HepG2 (cell line): Measurements from ENCODE around the gene MFAP5.
"Not testable (repeated sequence)": the region's sequence is repeated elsewhere in the genome, so short reads cannot be mapped to it uniquely, and the experiment has no call there.

ENCODE experiments used
- CTCF ChIP-seq: sonication (generic); formaldehyde crosslinking; IDR thresholded peaks from 2 replicates; pipeline ENCODE4 v1.5.0; 2020; ENCODE audit warnings: mild to moderate bottlenecking, missing genetic modification reagents, moderate library complexity
- FOSL1 ChIP-seq: sonication (generic); formaldehyde crosslinking; IDR thresholded peaks from 2 replicates; pipeline ENCODE4 v1.9.0; 2021; ENCODE audit warnings: missing genetic modification reagents, borderline replicate concordance
- JDP2 ChIP-seq: sonication (generic); formaldehyde crosslinking; IDR thresholded peaks from 2 replicates; pipeline ENCODE4 v1.8.1; 2022; ENCODE audit warnings: missing genetic modification reagents, borderline replicate concordance
- KIAA2018 ChIP-seq: sonication (generic); formaldehyde crosslinking; IDR thresholded peaks from 2 replicates; pipeline ENCODE4 v1.5.0; 2020; ENCODE audit warnings: mild to moderate bottlenecking, missing genetic modification reagents, borderline replicate concordance
- REST ChIP-seq, 2 experiments: IDR thresholded peaks; 2 replicates each; pipeline ENCODE4 v1.6.1; 2011 to 2012; ENCODE audit warnings: low read length in 2 of 2, borderline replicate concordance in 1 of 2, low read depth in 1 of 2, mild to moderate bottlenecking in 1 of 2, moderate library complexity in 1 of 2
- SRSF1 ChIP-seq: fragments of 200-400 bp; formaldehyde crosslinking; optimal IDR thresholded peaks from 2 replicates; pipeline ENCODE3; 2017; ENCODE audit warnings: mild to moderate bottlenecking, low read depth, low read length, moderate library complexity
- ZNF652 ChIP-seq: IDR thresholded peaks from 2 replicates; pipeline ENCODE4 v1.6.1; 2016; ENCODE audit warnings: low read depth, borderline replicate concordance

- TF ChIP-seq CTCF (CRISPR knock-in tag); KIAA2018 (CRISPR knock-in tag); ZNF652; JDP2 (CRISPR knock-in tag); SRSF1; FOSL1 (CRISPR knock-in tag); REST (IDR thresholded peaks at IDR 0.05; ENCODE audit: borderline replicate concordance in 1 of 2, low read depth in 1 of 2, low read length in 2 of 2): not testable (repeated sequence)
Measured at GRCh38 chr12:8613881-8614280, 48.7 kb downstream of the MFAP5 start.
